Measurements from ENCODE around the gene ITGB3. TPM values are rescaled to one million over a fixed set of nuclear protein-coding genes. Genes with fewer than 3 reads are reported as not detected.

ITGB3 gene
- total and polyA plus RNA-seq, 9 of the 15 experiments (the other 6 are each of a cell fraction or from before 2014, with no cell fraction given) = 0.08 to 2.6 (median 0.62) TPM; not detected in 1

DNA sequence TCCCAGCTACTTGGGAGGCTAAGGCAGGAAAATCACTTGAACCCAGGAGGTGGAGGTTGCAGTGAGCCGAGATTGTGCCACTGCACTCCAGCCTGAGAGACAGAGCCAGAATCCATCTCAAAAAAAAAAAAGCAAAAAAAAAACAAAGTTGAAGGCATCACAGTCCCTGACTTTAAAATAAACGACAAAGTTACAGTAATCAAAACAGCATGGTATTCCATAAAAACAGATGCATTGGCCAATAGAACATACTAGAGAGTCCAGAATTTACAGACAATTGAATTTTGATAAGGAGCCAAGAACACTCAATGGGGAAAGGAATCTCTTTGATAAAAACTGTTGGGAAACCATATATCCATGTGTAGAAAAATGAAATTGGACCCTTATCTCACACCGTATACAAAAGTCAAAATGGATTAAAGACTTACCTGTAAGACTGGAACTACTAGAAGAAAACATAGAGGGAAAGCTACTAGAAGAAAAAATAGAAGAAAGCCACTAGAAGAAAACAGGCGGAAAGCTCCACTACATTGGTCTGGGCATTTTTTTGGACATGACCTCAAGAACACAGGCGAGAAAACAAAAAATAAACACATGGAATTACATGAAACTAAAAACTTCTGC, 67.4 kb downstream of the ITGB3 start (continued):
- TF ChIP-seq, protein P1, sequence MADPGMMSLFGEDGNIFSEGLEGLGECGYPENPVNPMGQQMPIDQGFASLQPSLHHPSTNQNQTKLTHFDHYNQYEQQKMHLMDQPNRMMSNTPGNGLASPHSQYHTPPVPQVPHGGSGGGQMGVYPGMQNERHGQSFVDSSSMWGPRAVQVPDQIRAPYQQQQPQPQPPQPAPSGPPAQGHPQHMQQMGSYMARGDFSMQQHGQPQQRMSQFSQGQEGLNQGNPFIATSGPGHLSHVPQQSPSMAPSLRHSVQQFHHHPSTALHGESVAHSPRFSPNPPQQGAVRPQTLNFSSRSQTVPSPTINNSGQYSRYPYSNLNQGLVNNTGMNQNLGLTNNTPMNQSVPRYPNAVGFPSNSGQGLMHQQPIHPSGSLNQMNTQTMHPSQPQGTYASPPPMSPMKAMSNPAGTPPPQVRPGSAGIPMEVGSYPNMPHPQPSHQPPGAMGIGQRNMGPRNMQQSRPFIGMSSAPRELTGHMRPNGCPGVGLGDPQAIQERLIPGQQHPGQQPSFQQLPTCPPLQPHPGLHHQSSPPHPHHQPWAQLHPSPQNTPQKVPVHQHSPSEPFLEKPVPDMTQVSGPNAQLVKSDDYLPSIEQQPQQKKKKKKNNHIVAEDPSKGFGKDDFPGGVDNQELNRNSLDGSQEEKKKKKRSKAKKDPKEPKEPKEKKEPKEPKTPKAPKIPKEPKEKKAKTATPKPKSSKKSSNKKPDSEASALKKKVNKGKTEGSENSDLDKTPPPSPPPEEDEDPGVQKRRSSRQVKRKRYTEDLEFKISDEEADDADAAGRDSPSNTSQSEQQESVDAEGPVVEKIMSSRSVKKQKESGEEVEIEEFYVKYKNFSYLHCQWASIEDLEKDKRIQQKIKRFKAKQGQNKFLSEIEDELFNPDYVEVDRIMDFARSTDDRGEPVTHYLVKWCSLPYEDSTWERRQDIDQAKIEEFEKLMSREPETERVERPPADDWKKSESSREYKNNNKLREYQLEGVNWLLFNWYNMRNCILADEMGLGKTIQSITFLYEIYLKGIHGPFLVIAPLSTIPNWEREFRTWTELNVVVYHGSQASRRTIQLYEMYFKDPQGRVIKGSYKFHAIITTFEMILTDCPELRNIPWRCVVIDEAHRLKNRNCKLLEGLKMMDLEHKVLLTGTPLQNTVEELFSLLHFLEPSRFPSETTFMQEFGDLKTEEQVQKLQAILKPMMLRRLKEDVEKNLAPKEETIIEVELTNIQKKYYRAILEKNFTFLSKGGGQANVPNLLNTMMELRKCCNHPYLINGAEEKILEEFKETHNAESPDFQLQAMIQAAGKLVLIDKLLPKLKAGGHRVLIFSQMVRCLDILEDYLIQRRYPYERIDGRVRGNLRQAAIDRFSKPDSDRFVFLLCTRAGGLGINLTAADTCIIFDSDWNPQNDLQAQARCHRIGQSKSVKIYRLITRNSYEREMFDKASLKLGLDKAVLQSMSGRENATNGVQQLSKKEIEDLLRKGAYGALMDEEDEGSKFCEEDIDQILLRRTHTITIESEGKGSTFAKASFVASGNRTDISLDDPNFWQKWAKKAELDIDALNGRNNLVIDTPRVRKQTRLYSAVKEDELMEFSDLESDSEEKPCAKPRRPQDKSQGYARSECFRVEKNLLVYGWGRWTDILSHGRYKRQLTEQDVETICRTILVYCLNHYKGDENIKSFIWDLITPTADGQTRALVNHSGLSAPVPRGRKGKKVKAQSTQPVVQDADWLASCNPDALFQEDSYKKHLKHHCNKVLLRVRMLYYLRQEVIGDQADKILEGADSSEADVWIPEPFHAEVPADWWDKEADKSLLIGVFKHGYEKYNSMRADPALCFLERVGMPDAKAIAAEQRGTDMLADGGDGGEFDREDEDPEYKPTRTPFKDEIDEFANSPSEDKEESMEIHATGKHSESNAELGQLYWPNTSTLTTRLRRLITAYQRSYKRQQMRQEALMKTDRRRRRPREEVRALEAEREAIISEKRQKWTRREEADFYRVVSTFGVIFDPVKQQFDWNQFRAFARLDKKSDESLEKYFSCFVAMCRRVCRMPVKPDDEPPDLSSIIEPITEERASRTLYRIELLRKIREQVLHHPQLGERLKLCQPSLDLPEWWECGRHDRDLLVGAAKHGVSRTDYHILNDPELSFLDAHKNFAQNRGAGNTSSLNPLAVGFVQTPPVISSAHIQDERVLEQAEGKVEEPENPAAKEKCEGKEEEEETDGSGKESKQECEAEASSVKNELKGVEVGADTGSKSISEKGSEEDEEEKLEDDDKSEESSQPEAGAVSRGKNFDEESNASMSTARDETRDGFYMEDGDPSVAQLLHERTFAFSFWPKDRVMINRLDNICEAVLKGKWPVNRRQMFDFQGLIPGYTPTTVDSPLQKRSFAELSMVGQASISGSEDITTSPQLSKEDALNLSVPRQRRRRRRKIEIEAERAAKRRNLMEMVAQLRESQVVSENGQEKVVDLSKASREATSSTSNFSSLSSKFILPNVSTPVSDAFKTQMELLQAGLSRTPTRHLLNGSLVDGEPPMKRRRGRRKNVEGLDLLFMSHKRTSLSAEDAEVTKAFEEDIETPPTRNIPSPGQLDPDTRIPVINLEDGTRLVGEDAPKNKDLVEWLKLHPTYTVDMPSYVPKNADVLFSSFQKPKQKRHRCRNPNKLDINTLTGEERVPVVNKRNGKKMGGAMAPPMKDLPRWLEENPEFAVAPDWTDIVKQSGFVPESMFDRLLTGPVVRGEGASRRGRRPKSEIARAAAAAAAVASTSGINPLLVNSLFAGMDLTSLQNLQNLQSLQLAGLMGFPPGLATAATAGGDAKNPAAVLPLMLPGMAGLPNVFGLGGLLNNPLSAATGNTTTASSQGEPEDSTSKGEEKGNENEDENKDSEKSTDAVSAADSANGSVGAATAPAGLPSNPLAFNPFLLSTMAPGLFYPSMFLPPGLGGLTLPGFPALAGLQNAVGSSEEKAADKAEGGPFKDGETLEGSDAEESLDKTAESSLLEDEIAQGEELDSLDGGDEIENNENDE (IDR thresholded peaks at IDR 0.05; ENCODE audit: low read depth, low read length) = no peak
- TF ChIP-seq, protein P2, sequence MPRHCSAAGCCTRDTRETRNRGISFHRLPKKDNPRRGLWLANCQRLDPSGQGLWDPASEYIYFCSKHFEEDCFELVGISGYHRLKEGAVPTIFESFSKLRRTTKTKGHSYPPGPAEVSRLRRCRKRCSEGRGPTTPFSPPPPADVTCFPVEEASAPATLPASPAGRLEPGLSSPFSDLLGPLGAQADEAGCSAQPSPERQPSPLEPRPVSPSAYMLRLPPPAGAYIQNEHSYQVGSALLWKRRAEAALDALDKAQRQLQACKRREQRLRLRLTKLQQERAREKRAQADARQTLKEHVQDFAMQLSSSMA (CRISPR knock-in tag; IDR thresholded peaks at IDR 0.05) = no peak
- TF ChIP-seq BRF1 (IDR thresholded peaks at IDR 0.05; ENCODE audit: borderline replicate concordance, extremely low read depth, insufficient read length) (no peak), BCL6 (CRISPR knock-in tag; IDR thresholded peaks at IDR 0.05) (no peak), ELF1 (tag; IDR thresholded peaks at IDR 0.05) (no peak), ZNF766 (CRISPR knock-in tag; conservative IDR thresholded peaks at IDR 0.05) (no peak), RBM25 (IDR thresholded peaks at IDR 0.05; ENCODE audit: low read depth, low read length, severe bottlenecking) (peak; percentile 93), HNRNPLL (IDR thresholded peaks at IDR 0.05; ENCODE audit: low read depth, low read length, poor library complexity, severe bottlenecking) (no peak), MCM5 (IDR thresholded peaks at IDR 0.05; ENCODE audit: low read depth) (no peak), CREB1 (IDR thresholded peaks at IDR 0.05) (no peak), CREB1 (CRISPR knock-in tag; IDR thresholded peaks at IDR 0.05) (no peak), PHTF2 (CRISPR knock-in tag; IDR thresholded peaks at IDR 0.05) (no peak)
- TF ChIP-seq, protein P3, sequence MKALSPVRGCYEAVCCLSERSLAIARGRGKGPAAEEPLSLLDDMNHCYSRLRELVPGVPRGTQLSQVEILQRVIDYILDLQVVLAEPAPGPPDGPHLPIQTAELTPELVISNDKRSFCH (CRISPR knock-in tag; IDR thresholded peaks at IDR 0.05) = no peak
- TF ChIP-seq, protein P3 (tag; IDR thresholded peaks at IDR 0.05) = no peak
- TF ChIP-seq, protein P4, sequence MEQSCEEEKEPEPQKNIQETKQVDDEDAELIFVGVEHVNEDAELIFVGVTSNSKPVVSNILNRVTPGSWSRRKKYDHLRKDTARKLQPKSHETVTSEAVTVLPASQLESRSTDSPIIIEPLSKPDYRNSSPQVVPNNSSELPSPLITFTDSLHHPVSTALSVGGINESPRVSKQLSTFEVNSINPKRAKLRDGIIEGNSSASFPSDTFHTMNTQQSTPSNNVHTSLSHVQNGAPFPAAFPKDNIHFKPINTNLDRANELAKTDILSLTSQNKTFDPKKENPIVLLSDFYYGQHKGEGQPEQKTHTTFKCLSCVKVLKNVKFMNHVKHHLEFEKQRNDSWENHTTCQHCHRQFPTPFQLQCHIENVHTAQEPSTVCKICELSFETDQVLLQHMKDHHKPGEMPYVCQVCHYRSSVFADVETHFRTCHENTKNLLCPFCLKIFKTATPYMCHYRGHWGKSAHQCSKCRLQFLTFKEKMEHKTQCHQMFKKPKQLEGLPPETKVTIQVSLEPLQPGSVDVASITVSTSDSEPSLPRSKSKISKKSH (CRISPR knock-in tag; IDR thresholded peaks at IDR 0.05) = no peak
